ENCODE data around the gene TSPYL1.

The TSPYL1 gene

DNA sequence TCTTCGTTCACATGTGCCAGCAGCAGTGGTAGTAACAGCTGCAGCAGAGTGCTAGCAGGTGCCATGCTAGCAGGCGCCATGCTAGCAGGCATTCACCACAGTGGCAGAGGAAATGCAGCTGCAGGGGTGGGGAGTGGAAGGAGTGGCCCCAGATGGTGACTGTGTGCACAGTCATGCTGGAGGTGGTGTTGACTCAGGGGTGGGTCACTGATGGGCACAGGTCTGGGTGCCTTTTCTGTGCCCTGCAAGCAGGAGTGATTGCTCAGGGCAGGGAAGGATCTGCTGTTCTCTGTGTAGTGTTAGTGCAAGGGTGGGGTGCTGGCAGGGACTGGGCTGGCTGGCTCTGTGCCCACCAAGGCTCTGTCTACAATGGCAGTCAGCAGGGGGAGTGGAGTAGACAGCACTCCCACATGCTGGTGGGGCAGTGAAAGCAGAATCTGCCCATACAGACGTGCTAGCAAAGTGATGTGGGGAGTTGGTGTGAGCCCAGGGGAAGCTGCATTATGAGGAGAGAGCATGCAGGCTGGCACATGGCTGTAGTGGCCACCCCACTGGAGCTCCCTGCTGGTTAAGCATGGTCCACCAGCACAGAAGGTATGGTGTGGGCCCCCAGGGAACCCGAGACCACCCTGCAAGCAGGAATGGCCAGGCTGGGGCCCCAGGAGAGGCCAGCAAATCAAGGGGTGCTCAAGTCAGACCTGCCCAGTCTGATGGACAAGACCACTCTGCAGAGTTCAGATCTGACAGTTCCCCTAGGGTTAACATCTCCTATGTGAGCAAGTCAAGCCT is 14.5 kb downstream of the TSPYL1 start:
- TF ChIP-seq, protein P1, sequence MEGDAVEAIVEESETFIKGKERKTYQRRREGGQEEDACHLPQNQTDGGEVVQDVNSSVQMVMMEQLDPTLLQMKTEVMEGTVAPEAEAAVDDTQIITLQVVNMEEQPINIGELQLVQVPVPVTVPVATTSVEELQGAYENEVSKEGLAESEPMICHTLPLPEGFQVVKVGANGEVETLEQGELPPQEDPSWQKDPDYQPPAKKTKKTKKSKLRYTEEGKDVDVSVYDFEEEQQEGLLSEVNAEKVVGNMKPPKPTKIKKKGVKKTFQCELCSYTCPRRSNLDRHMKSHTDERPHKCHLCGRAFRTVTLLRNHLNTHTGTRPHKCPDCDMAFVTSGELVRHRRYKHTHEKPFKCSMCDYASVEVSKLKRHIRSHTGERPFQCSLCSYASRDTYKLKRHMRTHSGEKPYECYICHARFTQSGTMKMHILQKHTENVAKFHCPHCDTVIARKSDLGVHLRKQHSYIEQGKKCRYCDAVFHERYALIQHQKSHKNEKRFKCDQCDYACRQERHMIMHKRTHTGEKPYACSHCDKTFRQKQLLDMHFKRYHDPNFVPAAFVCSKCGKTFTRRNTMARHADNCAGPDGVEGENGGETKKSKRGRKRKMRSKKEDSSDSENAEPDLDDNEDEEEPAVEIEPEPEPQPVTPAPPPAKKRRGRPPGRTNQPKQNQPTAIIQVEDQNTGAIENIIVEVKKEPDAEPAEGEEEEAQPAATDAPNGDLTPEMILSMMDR (IDR thresholded peaks at IDR 0.05; ENCODE audit: control insufficient read depth, extremely low read depth, insufficient read depth) = no peak
- H3K4me3 ChIP-seq (ENCODE audit: low read depth, low read length) = no peak overlapping the region
- no peak for DNase-seq (ENCODE audit: low read depth)

GRCh38 chr6:116263353-116263752 is 16.4 kb downstream of the TSPYL1 start:
- H3K4me3 ChIP-seq (ENCODE audit: low read depth, low read length) = no peak overlapping the region
- no peak for DNase-seq (ENCODE audit: low read depth)
- TF ChIP-seq, protein P1 (IDR thresholded peaks at IDR 0.05; ENCODE audit: control insufficient read depth, extremely low read depth, insufficient read depth) = no peak

- no peak for DNase-seq (ENCODE audit: low read depth)
- no peak overlapping the region for H3K4me3 ChIP-seq (ENCODE audit: low read depth, low read length)
- TF ChIP-seq, protein P1 (IDR thresholded peaks at IDR 0.05; ENCODE audit: control insufficient read depth, extremely low read depth, insufficient read depth) = no peak
Observed at GRCh38 chr6:116258520-116258919, 21.2 kb downstream of the TSPYL1 start.

DNA sequence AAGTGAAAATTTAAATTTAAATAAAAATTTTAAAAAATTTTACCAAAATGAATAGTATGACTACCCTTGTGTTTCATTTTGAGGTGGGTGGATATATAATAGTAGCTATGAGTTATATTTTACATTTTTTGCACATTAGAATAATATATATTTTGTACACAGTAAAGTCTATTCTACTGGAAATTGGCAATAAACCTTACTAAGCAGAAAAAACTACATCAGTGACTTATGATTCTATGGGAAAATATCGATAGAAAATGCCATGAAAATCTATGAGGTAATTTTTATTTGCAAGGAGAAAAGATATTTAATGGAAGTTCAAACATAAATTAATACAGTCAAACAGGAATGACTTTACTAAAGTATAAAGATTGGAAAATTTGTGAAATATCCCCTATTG is 23.0 kb downstream of the TSPYL1 start:
- TF ChIP-seq, protein P1 (IDR thresholded peaks at IDR 0.05; ENCODE audit: control insufficient read depth, extremely low read depth, insufficient read depth) = no peak
- H3K4me3 ChIP-seq (ENCODE audit: low read depth, low read length) = no peak overlapping the region
- no peak for DNase-seq (ENCODE audit: low read depth)

GRCh38 chr6:116255246-116255800 is 24.4 kb downstream of the TSPYL1 start:
- TF ChIP-seq, protein P1 (IDR thresholded peaks at IDR 0.05; ENCODE audit: control insufficient read depth, extremely low read depth, insufficient read depth) = no peak
- H3K4me3 ChIP-seq (ENCODE audit: low read depth, low read length) = peak overlapping the region; percentile 99
- peak; percentile 23 for DNase-seq (ENCODE audit: low read depth)

GRCh38 chr6:116254297-116255056 is 25.3 kb downstream of the TSPYL1 start:
- H3K4me3 ChIP-seq (ENCODE audit: low read depth, low read length) = peak overlapping the region; percentile 99
- no peak for DNase-seq (ENCODE audit: low read depth)
- TF ChIP-seq, protein P1 (IDR thresholded peaks at IDR 0.05; ENCODE audit: control insufficient read depth, extremely low read depth, insufficient read depth) = no peak

Measured in LNCaP clone FGC (cell line).